Mammary epithelial cell (primary cell): ENCODE measurements around the gene ZDHHC5.

Experiments
- CTCF ChIP-seq, 2 donors: IDR thresholded peaks in 1 of 2; conservative IDR thresholded peaks in 1 of 2; 2 replicates each; pipeline ENCODE4 v1.5.1; 2011 to 2012; ENCODE audit warnings: inconsistent platforms in 2 of 2, low read length in 2 of 2, mild to moderate bottlenecking in 2 of 2, control low read depth in 1 of 2, low read depth in 1 of 2; ENCODE audit not compliant: insufficient read depth in 1 of 2; ENCODE audit errors: extremely low read depth in 1 of 2
- EZH2 ChIP-seq: IDR thresholded peaks from 2 replicates; pipeline ENCODE4 v1.6.1; 2012; ENCODE audit warnings: low read length, inconsistent platforms, borderline replicate concordance

GRCh38 chr11:57713835-57714234, 45.9 kb downstream of the ZDHHC5 start:
- TF ChIP-seq CTCF (conservative IDR thresholded peaks at IDR 0.05 in 1 of 2, IDR thresholded peaks at IDR 0.05 in 1 of 2; ENCODE audit: extremely low read depth in 1 of 2, insufficient read depth in 1 of 2, low read depth in 1 of 2, low read length in 2 of 2) = no peak
- TF ChIP-seq EZH2 = no peak
